GM12892 (cell line): ENCODE measurements around the gene MRTFB.

Experiments used
- DNase-seq: peaks from one replicate; pipeline ENCODE4 v3.0.0; 2011; ENCODE audit not compliant: insufficient read length
- FAIRE-seq: peaks from 2 replicates; lab custom pipeline; 2011; peaks lifted over from hg19 to GRCh38; lab: Jason Lieb, UNC
- POLR2A ChIP-seq: IDR thresholded peaks from 2 replicates; pipeline ENCODE4 v1.6.1; 2011; ENCODE audit warnings: low read depth, low read length, control low read depth
- POLR2AphosphoS5 ChIP-seq: IDR thresholded peaks from 2 replicates; pipeline ENCODE4 v1.6.1; 2011; ENCODE audit warnings: low read depth, low read length, control low read depth
- TAF1 ChIP-seq: IDR thresholded peaks from 2 replicates; pipeline ENCODE4 v1.6.1; 2011; ENCODE audit warnings: low read depth, mild to moderate bottlenecking, control low read depth, low read length, borderline replicate concordance

The MRTFB gene

GRCh38 chr16:14097182-14097959 lies 26.3 kb downstream of the MRTFB start:
- no peak for TF ChIP-seq TAF1
- DNase-seq (no peak), FAIRE-seq (no peak)

GRCh38 chr16:14098081-14098480 lies 27.0 kb downstream of the MRTFB start:
- TF ChIP-seq POLR2A (no peak), TAF1 (no peak), POLR2AphosphoS5 (no peak)
- DNase-seq, result no peak
- no peak for FAIRE-seq

- FAIRE-seq, result no peak
- TF ChIP-seq POLR2AphosphoS5 (no peak), TAF1 (no peak), POLR2A (no peak)
- no peak for DNase-seq
Measured at GRCh38 chr16:14100825-14101224, 29.7 kb downstream of the MRTFB start.

GRCh38 chr16:14101415-14101814 lies 30.3 kb downstream of the MRTFB start:
- TF ChIP-seq POLR2AphosphoS5 (no peak), POLR2A (no peak), TAF1 (no peak)
- no peak for FAIRE-seq
- no peak for DNase-seq

- FAIRE-seq, result no peak
Measured at GRCh38 chr16:14102925-14103720, 32.0 kb downstream of the MRTFB start.

GRCh38 chr16:14104066-14104465 lies 32.9 kb downstream of the MRTFB start:
- no peak for FAIRE-seq
- TF ChIP-seq POLR2AphosphoS5, result no peak
- TF ChIP-seq TAF1, result no peak
- no peak for TF ChIP-seq POLR2A
- DNase-seq, result no peak

More at GRCh38 chr16:14102925-14103720, 32.0 kb downstream of the MRTFB start:
- no peak for DNase-seq
- no peak for TF ChIP-seq POLR2A

- no peak for DNase-seq
- no peak for FAIRE-seq
- no peak for TF ChIP-seq POLR2AphosphoS5
- TF ChIP-seq POLR2A, result no peak
- no peak for TF ChIP-seq TAF1
Measured at GRCh38 chr16:14105760-14106375, 34.7 kb downstream of the MRTFB start.

GRCh38 chr16:14106457-14106856 lies 35.3 kb downstream of the MRTFB start:
- TF ChIP-seq POLR2A (no peak), TAF1 (no peak), POLR2AphosphoS5 (no peak)
- no peak for DNase-seq
- FAIRE-seq, result no peak

GRCh38 chr16:14106961-14107360 lies 35.8 kb downstream of the MRTFB start:
- no peak for DNase-seq
- TF ChIP-seq TAF1 (no peak), POLR2AphosphoS5 (no peak), POLR2A (no peak)
- FAIRE-seq, result no peak

GRCh38 chr16:14109077-14109775 lies 38.1 kb downstream of the MRTFB start:
- TF ChIP-seq TAF1 (no peak), POLR2AphosphoS5 (no peak), POLR2A (no peak)
- DNase-seq, result no peak
- no peak for FAIRE-seq
